Osteocyte (in vitro differentiated cells): ENCODE measurements around the gene TRPM7. TPM values are rescaled to one million over a fixed set of nuclear protein-coding genes. Genes with fewer than 3 reads are reported as not detected.

ENCODE experiments used
- DNase-seq: peaks from one replicate; pipeline ENCODE4 v3.0.0; 2021; ENCODE audit warnings: mixed read lengths; ENCODE audit not compliant: unreplicated experiment; ENCODE audit errors: extremely low spot score
- H3K27ac Mint-ChIP-seq: one replicate; pipeline ENCODE4 v1.8.0; 2021; ENCODE audit warnings: mild to moderate bottlenecking, mixed read lengths; ENCODE audit not compliant: unreplicated experiment
- H3K27me3 Mint-ChIP-seq: one replicate; pipeline ENCODE4 v1.8.0; 2021; ENCODE audit warnings: mixed read lengths; ENCODE audit not compliant: unreplicated experiment
- H3K36me3 Mint-ChIP-seq: one replicate; pipeline ENCODE4 v1.8.0; 2021; ENCODE audit warnings: mixed read lengths; ENCODE audit not compliant: unreplicated experiment
- H3K4me1 Mint-ChIP-seq: one replicate; pipeline ENCODE4 v1.8.0; 2021; ENCODE audit warnings: mixed read lengths; ENCODE audit not compliant: unreplicated experiment
- H3K4me3 Mint-ChIP-seq: one replicate; pipeline ENCODE4 v1.8.0; 2021; ENCODE audit warnings: mild to moderate bottlenecking, moderate library complexity, mixed read lengths; ENCODE audit not compliant: unreplicated experiment
- H3K9me3 Mint-ChIP-seq: one replicate; pipeline ENCODE4 v1.8.0; 2021; ENCODE audit warnings: mixed read lengths; ENCODE audit not compliant: unreplicated experiment
- total RNA-seq: library from RNA; stranded (reverse); gene quantifications from 2 replicates; pipeline ENCODE4 v1.2.1, GENCODE V29; 2021
- TF ChIP-seq, protein P1 (sequence below): fragments of 200-600 bp; sonication (generic); IDR thresholded peaks from 2 replicates; pipeline ENCODE4 v1.5.0; 2021; ENCODE audit warnings: antibody characterized with exemption, mild to moderate bottlenecking, moderate library complexity

TRPM7 gene
- total RNA-seq, 1 donor from 2014 or later = 53.6 TPM

DNA sequence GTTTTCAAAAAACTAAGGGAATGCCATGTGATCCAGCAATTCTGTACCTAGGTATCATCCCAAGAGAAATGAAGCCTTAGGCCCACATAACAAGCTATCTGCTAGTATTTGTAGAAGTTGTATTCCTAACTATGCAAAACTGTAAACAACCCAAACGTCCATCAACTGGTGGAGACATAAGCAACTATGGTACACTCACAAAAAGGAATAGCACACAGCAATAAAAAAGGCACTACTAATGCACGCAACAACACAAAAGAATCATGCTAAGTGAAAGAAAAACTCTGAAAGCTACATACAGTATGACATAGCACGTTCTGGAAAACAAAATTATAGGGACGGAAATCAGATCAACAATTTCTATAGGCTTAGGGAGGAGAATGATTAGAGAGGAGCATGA is 155.4 kb downstream of the TRPM7 start:
- TF ChIP-seq, protein P1, sequence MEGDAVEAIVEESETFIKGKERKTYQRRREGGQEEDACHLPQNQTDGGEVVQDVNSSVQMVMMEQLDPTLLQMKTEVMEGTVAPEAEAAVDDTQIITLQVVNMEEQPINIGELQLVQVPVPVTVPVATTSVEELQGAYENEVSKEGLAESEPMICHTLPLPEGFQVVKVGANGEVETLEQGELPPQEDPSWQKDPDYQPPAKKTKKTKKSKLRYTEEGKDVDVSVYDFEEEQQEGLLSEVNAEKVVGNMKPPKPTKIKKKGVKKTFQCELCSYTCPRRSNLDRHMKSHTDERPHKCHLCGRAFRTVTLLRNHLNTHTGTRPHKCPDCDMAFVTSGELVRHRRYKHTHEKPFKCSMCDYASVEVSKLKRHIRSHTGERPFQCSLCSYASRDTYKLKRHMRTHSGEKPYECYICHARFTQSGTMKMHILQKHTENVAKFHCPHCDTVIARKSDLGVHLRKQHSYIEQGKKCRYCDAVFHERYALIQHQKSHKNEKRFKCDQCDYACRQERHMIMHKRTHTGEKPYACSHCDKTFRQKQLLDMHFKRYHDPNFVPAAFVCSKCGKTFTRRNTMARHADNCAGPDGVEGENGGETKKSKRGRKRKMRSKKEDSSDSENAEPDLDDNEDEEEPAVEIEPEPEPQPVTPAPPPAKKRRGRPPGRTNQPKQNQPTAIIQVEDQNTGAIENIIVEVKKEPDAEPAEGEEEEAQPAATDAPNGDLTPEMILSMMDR = no peak
- Mint-ChIP-seq H3K9me3 (no peaks in the 10 kb centered on the region), H3K36me3 (no peaks in the 10 kb centered on the region), H3K4me1 (peaks cover 9% of the 10 kb centered on the region), H3K27me3 (no peaks in the 10 kb centered on the region), H3K27ac (no peak overlapping the region), H3K4me3 (no peak overlapping the region)
- DNase-seq = no peak

DNA sequence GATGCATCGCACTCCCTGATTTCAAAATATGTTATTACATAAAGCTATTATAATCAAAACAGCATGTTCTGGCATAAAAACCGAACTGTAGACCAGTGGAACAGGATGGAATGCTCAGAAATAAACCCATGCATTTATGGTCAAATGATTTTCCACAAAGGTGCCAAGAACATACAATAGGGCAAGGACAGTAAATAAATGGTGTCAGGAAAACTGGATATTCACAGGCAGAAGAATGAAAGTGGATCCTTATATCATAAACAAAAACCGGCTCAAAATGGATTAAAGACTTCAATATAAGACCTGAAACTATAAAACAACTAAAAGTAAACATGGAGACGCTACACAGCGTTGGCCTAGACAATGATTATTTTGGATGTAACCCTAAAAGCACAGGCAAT is 162.7 kb downstream of the TRPM7 start:
- TF ChIP-seq, protein P1 = no peak
- H3K4me1 Mint-ChIP-seq = peaks cover 6% of the 10 kb centered on the region
- no peaks in the 10 kb centered on the region for H3K9me3 Mint-ChIP-seq
- H3K36me3 Mint-ChIP-seq = no peaks in the 10 kb centered on the region
- H3K27ac Mint-ChIP-seq = no peak overlapping the region
- DNase-seq = no peak
- H3K4me3 Mint-ChIP-seq = no peak overlapping the region
- no peaks in the 10 kb centered on the region for H3K27me3 Mint-ChIP-seq

DNA sequence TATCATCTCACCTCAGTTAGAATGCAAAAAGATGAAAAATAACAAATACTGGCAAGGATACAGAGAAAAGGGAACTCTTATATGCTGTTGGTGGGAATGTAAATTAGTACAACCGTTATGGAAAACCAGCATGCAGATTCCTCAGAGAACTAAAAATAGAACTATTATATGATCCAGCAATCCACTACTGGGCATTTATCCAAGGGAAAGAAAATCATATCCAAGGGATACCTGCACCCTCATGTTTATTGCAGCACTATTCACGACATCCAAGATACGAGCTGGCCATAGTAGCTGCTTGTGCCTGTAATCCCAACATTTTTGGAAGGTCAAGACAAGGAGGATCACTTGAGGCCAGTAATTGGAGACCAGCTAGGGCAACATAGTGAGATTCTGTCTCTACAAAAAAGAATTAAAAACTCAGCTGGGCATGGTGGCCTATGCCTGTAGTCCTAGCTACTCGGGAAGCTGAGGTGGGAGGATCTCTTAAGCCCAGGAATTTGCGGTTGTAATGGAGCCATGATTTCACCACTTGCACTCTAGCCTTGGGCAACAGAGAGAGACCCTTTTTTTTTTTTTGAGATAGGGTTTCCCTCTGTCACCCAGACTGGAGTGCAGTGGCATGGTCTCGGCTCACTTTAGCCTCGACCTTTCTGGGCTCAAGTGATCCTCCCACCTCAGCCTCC is 166.7 kb downstream of the TRPM7 start:
- Mint-ChIP-seq H3K36me3 (peaks cover 6% of the 10 kb centered on the region), H3K27ac (no peak overlapping the region), H3K27me3 (no peaks in the 10 kb centered on the region), H3K4me1 (peaks cover 6% of the 10 kb centered on the region), H3K9me3 (no peaks in the 10 kb centered on the region), H3K4me3 (no peak overlapping the region)
- DNase-seq = no peak
- TF ChIP-seq, protein P1 = no peak

DNA sequence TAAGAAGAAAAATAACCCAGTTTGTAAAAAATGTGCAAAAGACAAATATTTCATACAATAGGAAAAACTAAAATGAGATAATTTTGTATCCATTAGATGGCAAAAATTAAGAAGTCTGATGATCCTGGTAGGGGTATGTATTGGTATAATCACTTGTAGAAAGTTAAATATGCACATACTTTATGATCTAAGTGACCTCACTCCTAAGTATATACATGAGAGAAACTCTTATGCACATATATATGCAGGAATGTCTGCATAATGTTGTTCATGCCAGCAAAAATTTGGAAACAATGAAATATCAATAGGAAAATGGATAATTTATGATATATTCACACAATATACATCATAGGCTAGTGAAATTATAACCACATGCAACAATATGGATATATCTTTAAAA is 173.6 kb downstream of the TRPM7 start:
- H3K4me1 Mint-ChIP-seq = no peaks in the 10 kb centered on the region
- H3K4me3 Mint-ChIP-seq = no peak overlapping the region
- no peak overlapping the region for H3K27ac Mint-ChIP-seq
- no peak for DNase-seq
- no peaks in the 10 kb centered on the region for H3K9me3 Mint-ChIP-seq
- peaks cover 7% of the 10 kb centered on the region for H3K36me3 Mint-ChIP-seq
- TF ChIP-seq, protein P1 = no peak
- no peaks in the 10 kb centered on the region for H3K27me3 Mint-ChIP-seq

Other genes with a start within 250 kb of the TRPM7 start
- gene USP50, start 140.1 kb downstream of the TRPM7 start, total RNA-seq = 0.47 and 2.0 TPM in 2 replicates
- gene SPPL2A, start 78.9 kb upstream of the TRPM7 start, total RNA-seq = 111 and 118 TPM in 2 replicates
- 12.3 and 12.4 TPM in 2 replicates for gene AP4E1, start 221.9 kb upstream of the TRPM7 start, total RNA-seq